H1 (cell line): ENCODE data around the gene SON. TPM values are rescaled to one million over a fixed set of nuclear protein-coding genes. Genes with fewer than 3 reads are reported as not detected.
"Not testable (repeated sequence)": the region's sequence is repeated elsewhere in the genome, so short reads cannot be mapped to it uniquely, and the experiment has no call there.

Experiments
- CTCF ChIA-PET: fragments of 300-600 bp; sonication (Branson Sonifier 250); formaldehyde crosslinking; loops from one replicate; lab custom pipeline; 2021; ENCODE audit not compliant: partially characterized antibody; lab: Charles Lee
- POLR2A ChIA-PET: fragments of 300-600 bp; sonication (Branson Sonifier 250); formaldehyde crosslinking; loops from one replicate; lab custom pipeline; 2021; ENCODE audit warnings: inconsistent platforms; ENCODE audit not compliant: partially characterized antibody; lab: Charles Lee
- DNase-seq, 2 experiments: peaks; one replicate each; pipeline versions ENCODE4 v3.0.0 to v3.0.0-alpha.2; 2010 to 2022; ENCODE audit warnings: low spot score in 2 of 2, low read depth in 1 of 2, mixed read lengths in 1 of 2
- FAIRE-seq: peaks from 2 replicates; lab custom pipeline; 2011; peaks lifted over from hg19 to GRCh38; lab: Jason Lieb, UNC
- H2AFZ ChIP-seq: 2 replicates; pipeline ENCODE4 v1.8.1; 2012; ENCODE audit warnings: low read length, inconsistent platforms
- H2AK5ac ChIP-seq: 2 replicates; pipeline ENCODE4 v1.6.1; 2013; ENCODE audit warnings: low read depth, low read length
- H2BK120ac ChIP-seq: replicated peaks from 2 replicates; pipeline ENCODE3; 2013; ENCODE audit warnings: low read depth, low read length, inconsistent platforms
- H2BK12ac ChIP-seq: 2 replicates; pipeline ENCODE4 v1.6.1; 2013; ENCODE audit warnings: low read depth, low read length
- H2BK15ac ChIP-seq: 2 replicates; pipeline ENCODE4 v1.6.1; 2013; ENCODE audit warnings: low read length
- H2BK20ac ChIP-seq: 2 replicates; pipeline ENCODE4 v1.6.1; 2013; ENCODE audit warnings: low read length
- H2BK5ac ChIP-seq: 2 replicates; pipeline ENCODE4 v1.6.1; 2013; ENCODE audit warnings: low read depth, low read length
- H3K14ac ChIP-seq: 2 replicates; pipeline ENCODE4 v1.6.1; 2013; ENCODE audit warnings: inconsistent platforms; ENCODE audit not compliant: insufficient read length
- H3K18ac ChIP-seq: 2 replicates; pipeline ENCODE4 v1.6.1; 2013; ENCODE audit warnings: low read length; ENCODE audit errors: extremely low read depth
- H3K23ac ChIP-seq: 2 replicates; pipeline ENCODE4 v1.6.1; 2013; ENCODE audit warnings: inconsistent platforms; ENCODE audit not compliant: insufficient read length
- H3K23me2 ChIP-seq: 2 replicates; pipeline ENCODE4 v1.6.1; 2013; ENCODE audit warnings: low read depth, low read length
- H3K27ac ChIP-seq: 2 replicates; pipeline ENCODE4 v1.6.1; 2011; ENCODE audit warnings: low read depth, low read length, inconsistent platforms
- H3K27me3 ChIP-seq, 4 experiments: replicated peaks in 1 of 4; 1 replicate in 1 of 4; 2 replicates in 3 of 4; pipeline versions ENCODE4 v1.6.1 to v1.8.1; 2011 to 2013; ENCODE audit warnings: low read length in 3 of 4, mild to moderate bottlenecking in 3 of 4, inconsistent platforms in 2 of 4, mixed read lengths in 2 of 4, moderate library complexity in 1 of 4; ENCODE audit not compliant: control insufficient read depth in 3 of 4, insufficient read depth in 3 of 4; ENCODE audit errors: extremely low read depth in 1 of 4
- H3K36me3 ChIP-seq, 4 experiments: 2 replicates each; pipeline versions ENCODE4 v1.6.1 to v1.8.1; 2011 to 2013; ENCODE audit warnings: mild to moderate bottlenecking in 4 of 4, low read length in 3 of 4, moderate library complexity in 2 of 4, control low read depth in 1 of 4, inconsistent platforms in 1 of 4; ENCODE audit not compliant: insufficient read depth in 4 of 4, control insufficient read depth in 2 of 4
- H3K4ac ChIP-seq: replicated peaks from 2 replicates; pipeline ENCODE3; 2013; ENCODE audit warnings: low read length, low read depth, mixed read lengths, inconsistent platforms; ENCODE audit not compliant: insufficient read length
- H3K4me1 ChIP-seq, 4 experiments: replicated peaks in 1 of 4; 1 replicate in 1 of 4; 2 replicates in 3 of 4; pipeline versions ENCODE4 v1.6.1 to v1.8.1; 2011 to 2013; ENCODE audit warnings: low read length in 3 of 4, inconsistent platforms in 2 of 4, mixed read lengths in 1 of 4; ENCODE audit not compliant: insufficient read depth in 4 of 4, control insufficient read depth in 3 of 4
- H3K4me2 ChIP-seq, 2 experiments: 2 replicates each; pipeline versions ENCODE4 v1.6.1 to v1.8.1; 2011 to 2013; ENCODE audit warnings: low read depth in 2 of 2, low read length in 2 of 2, control low read depth in 1 of 2, inconsistent platforms in 1 of 2, mild to moderate bottlenecking in 1 of 2; ENCODE audit not compliant: insufficient read depth in 1 of 2
- H3K4me3 ChIP-seq, 4 experiments: fragments of 200-600, 300-600 bp in 1 of 4; sonication (generic), shearing (Covaris generic), sonication (Bioruptor Twin) in 1 of 4; 2 replicates each; pipeline versions ENCODE4 v1.5.1 to v1.8.1; 2011 to 2016; ENCODE audit warnings: low read length in 4 of 4, low read depth in 3 of 4, control low read depth in 2 of 4, inconsistent platforms in 2 of 4, mild to moderate bottlenecking in 2 of 4, mixed read lengths in 1 of 4, moderate library complexity in 1 of 4; ENCODE audit not compliant: insufficient read depth in 2 of 4; ENCODE audit errors: extremely low read depth in 1 of 4
- H3K56ac ChIP-seq: replicated peaks from 2 replicates; pipeline ENCODE3; 2013; ENCODE audit warnings: low read depth, mild to moderate bottlenecking, mixed read lengths, low read length, inconsistent platforms; ENCODE audit not compliant: insufficient read length
- H3K79me1 ChIP-seq: 2 replicates; pipeline ENCODE4 v1.6.1; 2013; ENCODE audit warnings: low read depth, low read length, control low read depth
- H3K79me2 ChIP-seq, 2 experiments: 2 replicates each; pipeline versions ENCODE4 v1.6.1 to v1.8.1; 2012 to 2013; ENCODE audit warnings: low read length in 2 of 2, mild to moderate bottlenecking in 2 of 2, inconsistent platforms in 1 of 2; ENCODE audit not compliant: insufficient read depth in 2 of 2, control insufficient read depth in 1 of 2
- H3K9ac ChIP-seq, 4 experiments: replicated peaks in 1 of 4; 1 replicate in 1 of 4; 2 replicates in 3 of 4; pipeline versions ENCODE4 v1.6.1 to v1.8.1; 2011 to 2013; ENCODE audit warnings: low read depth in 3 of 4, low read length in 3 of 4, control low read depth in 2 of 4, mild to moderate bottlenecking in 2 of 4, moderate library complexity in 2 of 4, inconsistent platforms in 1 of 4; ENCODE audit errors: extremely low read depth in 1 of 4
- H3K9me3 ChIP-seq, 2 experiments: 2 replicates each; pipeline versions ENCODE4 v1.6.1 to v1.8.1; 2012 to 2013; ENCODE audit warnings: mild to moderate bottlenecking in 2 of 2, moderate library complexity in 2 of 2, control low read depth in 1 of 2, inconsistent platforms in 1 of 2, low read depth in 1 of 2, low read length in 1 of 2, mixed read lengths in 1 of 2; ENCODE audit not compliant: insufficient read depth in 2 of 2
- H4K20me1 ChIP-seq, 2 experiments: replicated peaks in 1 of 2; 2 replicates each; pipeline versions ENCODE3 to v1.8.1; 2011 to 2013; ENCODE audit warnings: inconsistent platforms in 2 of 2, low read length in 2 of 2, mild to moderate bottlenecking in 1 of 2; ENCODE audit not compliant: insufficient read depth in 2 of 2, control insufficient read depth in 1 of 2
- H4K5ac ChIP-seq: 2 replicates; pipeline ENCODE4 v1.6.1; 2013; ENCODE audit warnings: low read length, low read depth, mixed read lengths, inconsistent platforms; ENCODE audit not compliant: insufficient read length
- H4K8ac ChIP-seq: 2 replicates; pipeline ENCODE4 v1.8.0; 2013; ENCODE audit warnings: mild to moderate bottlenecking, moderate library complexity, low read length, inconsistent platforms; ENCODE audit not compliant: insufficient read depth; ENCODE audit errors: extremely low read depth
- H4K91ac ChIP-seq: replicated peaks from 2 replicates; pipeline ENCODE3; 2013; ENCODE audit warnings: low read length, mixed read lengths, inconsistent platforms; ENCODE audit not compliant: insufficient read length
- WGBS, 2 experiments: shearing (Covaris generic) in 1 of 2; methylation state at CpG; one replicate each; pipeline versions ENCODE4 v1.1.6 to v1.1.7; 2013 to 2015; ENCODE audit warnings: low lambda C conversion rate in 2 of 2, mixed read lengths in 2 of 2, inconsistent platforms in 1 of 2, low coverage in 1 of 2, missing lambda C conversion rate in 1 of 2; ENCODE audit not compliant: insufficient replicate concordance in 2 of 2, insufficient coverage in 1 of 2, insufficient read length in 1 of 2; ENCODE audit errors: extremely low coverage in 1 of 2, missing lambda C conversion rate in 1 of 2; 5-methylcytosine and 5-hydroxymethylcytosine counted together
- polyA plus RNA-seq, 7 experiments: library from polyadenylated mRNA; depleted of rRNA in 3 of 7; stranded (reverse) in 5 of 7; unstranded in 2 of 7; fragments of >200 nt in 5 of 7; fragments of 200-250 nt in 2 of 7; gene quantifications; 1 replicate in 5 of 7; 2 replicates in 1 of 7; 4 replicates in 1 of 7; pipeline versions ENCODE4 v1.2.1 to v1.2.3, GENCODE V29; 2011 to 2013; ENCODE audit warnings: missing spikeins in 2 of 7, mixed read lengths in 2 of 7
- total RNA-seq: library from RNA; stranded (reverse); fragmentation: NEBNext Ultra II Directional; extraction: Animal tissue kit (Norgen Biotek cat#: 25700); gene quantifications from 2 replicates; pipeline ENCODE4 v1.2.1, GENCODE V29; 2021

Gene SON
- total and polyA plus RNA-seq, 2 of the 8 experiments (the other 6 are each of a cell fraction or from before 2014, with no cell fraction given), result 122 to 274 TPM

- CTCF ChIA-PET, H3K4ac ChIP-seq, H2BK5ac ChIP-seq, H2BK20ac ChIP-seq, H2BK12ac ChIP-seq, H3K27me3 ChIP-seq, H3K56ac ChIP-seq, H3K9ac ChIP-seq, H4K91ac ChIP-seq, H3K4me2 ChIP-seq, H3K14ac ChIP-seq, H3K4me3 ChIP-seq, H3K79me1 ChIP-seq, H2BK120ac ChIP-seq, H3K4me1 ChIP-seq, H3K23me2 ChIP-seq, H4K8ac ChIP-seq, H2BK15ac ChIP-seq, H4K5ac ChIP-seq, H3K23ac ChIP-seq, H2AK5ac ChIP-seq, H3K18ac ChIP-seq, H3K79me2 ChIP-seq, DNase-seq, H2AFZ ChIP-seq, H3K27ac ChIP-seq, H3K9me3 ChIP-seq, H4K20me1 ChIP-seq: not testable (repeated sequence)
- POLR2A ChIA-PET, result interaction anchor here (1.1 kb wide), 2 partner anchors 25 to 33 kb away, joined by 3 to 4 read pairs; partner anchors contain the start of gene SON
- WGBS, 2 experiments, result 82% methylated on average over 2 of the region's 2 CpGs; no CpG with 5 or more reads in 1 of the 2 experiments
- peak; percentile 55 for FAIRE-seq
- H3K36me3 ChIP-seq, result peaks cover 11 to 76% (median 39%) of the 10 kb centered on the region in 4 experiments; a peak in 7 of 8 replicates
These were observed 33.9 kb downstream of the SON start for GRCh38 chr21:33576741-33577141.
